Colonic mucosa (tissue), 4 donors: ENCODE measurements around the gene OSBP2. TPM values are rescaled to one million over a fixed set of nuclear protein-coding genes. Genes with fewer than 3 reads are reported as not detected.
A peak's percentile ranks its signal among the peaks of the same experiment; 100 is the strongest.

Source experiments
- DNase-seq: peaks from one replicate; pipeline ENCODE4 v3.0.0-alpha.2; 2020
- H3K27ac ChIP-seq: fragments of 200-600 bp; one replicate; pipeline ENCODE4 v1.8.0; 2021
- H3K27me3 ChIP-seq: fragments of 200-600 bp; one replicate; pipeline ENCODE4 v1.8.0; 2021
- H3K36me3 ChIP-seq: fragments of 200-600 bp; one replicate; pipeline ENCODE4 v1.8.0; 2021
- H3K4me1 ChIP-seq: fragments of 200-600 bp; one replicate; pipeline ENCODE4 v1.8.0; 2021; ENCODE audit warnings: mild to moderate bottlenecking
- H3K4me3 ChIP-seq: fragments of 200-600 bp; one replicate; pipeline ENCODE4 v1.8.0; 2021
- H3K9ac ChIP-seq, 2 donors: one replicate each; pipeline ENCODE4 v1.7.0; 2013; ENCODE audit warnings: control low read depth in 2 of 2, low read depth in 2 of 2, low read length in 2 of 2
- H3K9me3 ChIP-seq: fragments of 200-600 bp; one replicate; pipeline ENCODE4 v1.8.0; 2021
- CTCF ChIP-seq: fragments of 200-600 bp; IDR thresholded peaks from one replicate; pipeline ENCODE4 v1.8.0; 2022; ENCODE audit warnings: antibody characterized with exemption, mild to moderate bottlenecking
- intact Hi-C: fragments of 100-400 bp; cut with DNase I; formaldehyde crosslinking; loops from one replicate; pipeline ENCODE4 v1.14.1; 2022
- total RNA-seq, 2 donors: library from RNA; stranded (reverse); fragmentation: NEBNext Ultra II Directional in 1 of 2; extraction: Animal tissue kit (Norgen Biotek cat#: 25700) in 1 of 2; gene quantifications; one replicate each; pipeline ENCODE4 v1.2.1, GENCODE V29; 2021
- donor health status: healthy.
- donor health status: DM: no; HTN: no; CAD: no.
- donor health status: DM: no; HTN: no; CAD: no.

OSBP2 gene
- total RNA-seq, 2 donors from 2014 or later, result 3.2 to 4.3 TPM

DNA sequence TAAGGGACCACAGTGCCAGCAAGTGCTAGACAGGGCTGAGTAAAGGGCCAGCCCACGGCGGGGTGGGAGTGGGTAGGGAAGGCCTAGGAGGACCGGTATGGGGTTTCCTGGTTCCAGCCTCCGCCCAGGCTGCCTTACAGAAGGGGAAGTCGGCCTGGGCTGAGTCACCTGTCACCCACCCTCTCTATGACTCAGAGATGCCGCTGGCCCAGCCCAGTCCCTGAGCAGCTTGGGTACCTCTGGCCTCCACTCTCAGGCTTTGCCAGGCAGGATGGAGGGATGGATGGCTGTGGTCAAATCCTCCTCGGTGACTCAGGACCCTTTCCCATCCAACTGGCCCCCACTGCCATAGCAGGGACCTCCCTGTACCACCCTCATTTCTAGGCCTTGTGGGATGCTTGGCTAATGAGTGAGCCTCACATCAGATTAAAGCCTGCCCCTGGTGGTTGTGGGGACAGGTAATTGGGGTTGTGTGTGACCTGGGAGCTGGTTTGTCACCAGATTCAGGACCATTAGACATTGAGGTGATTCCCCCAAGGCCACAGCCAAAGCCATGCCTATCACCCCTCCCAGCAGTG is 45.2 kb upstream of the OSBP2 start:
- H3K9me3 ChIP-seq, result no peaks in the 10 kb centered on the region
- no peaks in the 10 kb centered on the region for H3K27me3 ChIP-seq
- no peak for TF ChIP-seq CTCF
- intact Hi-C loops, result no loop called here
- H3K4me3 ChIP-seq, result no peak overlapping the region
- peak overlapping the region in 1 of 2 donors; percentile 62 for H3K9ac ChIP-seq
- DNase-seq, result peak; percentile 85
- H3K27ac ChIP-seq, result no peak overlapping the region
- H3K36me3 ChIP-seq, result no peaks in the 10 kb centered on the region
- peaks cover 5% of the 10 kb centered on the region for H3K4me1 ChIP-seq

DNA sequence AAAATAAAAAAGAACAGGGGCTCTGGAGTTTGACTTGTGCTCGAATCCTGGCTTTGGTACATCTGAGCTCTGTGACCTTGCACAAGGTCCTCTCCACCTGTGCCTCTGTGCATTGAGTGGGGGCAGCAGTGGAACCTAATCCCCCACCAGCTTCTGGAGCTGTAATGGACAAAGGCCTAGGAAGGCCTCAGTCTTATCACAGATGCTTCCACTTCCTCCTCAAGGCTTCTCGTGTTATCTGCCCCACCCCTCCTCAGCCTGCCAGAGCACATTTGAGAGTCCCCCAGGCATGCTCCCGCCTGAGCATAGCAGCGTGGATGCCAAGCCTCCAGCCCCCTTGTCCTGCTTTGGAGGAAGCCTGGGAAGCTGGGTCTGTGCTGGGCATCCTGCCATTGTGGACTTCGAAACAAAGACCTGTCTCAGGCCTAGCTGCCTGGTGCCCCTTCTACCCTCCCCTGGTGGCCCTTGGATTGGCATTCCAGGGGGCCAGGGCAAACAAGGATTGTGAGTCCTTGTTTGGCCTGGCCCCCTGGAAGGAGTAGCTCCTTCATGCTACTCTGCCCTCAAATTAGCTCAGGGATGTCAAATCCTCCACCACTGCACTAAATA is 44.1 kb upstream of the OSBP2 start:
- Histone ChIP-seq H3K4me3 (no peak overlapping the region), H3K9ac (no peak overlapping the region), H3K36me3 (no peaks in the 10 kb centered on the region), H3K4me1 (peaks cover 5% of the 10 kb centered on the region), H3K9me3 (no peaks in the 10 kb centered on the region), H3K27ac (no peak overlapping the region), H3K27me3 (no peaks in the 10 kb centered on the region)
- no peak for TF ChIP-seq CTCF
- intact Hi-C loops, result no loop called here
- DNase-seq, result no peak

DNA sequence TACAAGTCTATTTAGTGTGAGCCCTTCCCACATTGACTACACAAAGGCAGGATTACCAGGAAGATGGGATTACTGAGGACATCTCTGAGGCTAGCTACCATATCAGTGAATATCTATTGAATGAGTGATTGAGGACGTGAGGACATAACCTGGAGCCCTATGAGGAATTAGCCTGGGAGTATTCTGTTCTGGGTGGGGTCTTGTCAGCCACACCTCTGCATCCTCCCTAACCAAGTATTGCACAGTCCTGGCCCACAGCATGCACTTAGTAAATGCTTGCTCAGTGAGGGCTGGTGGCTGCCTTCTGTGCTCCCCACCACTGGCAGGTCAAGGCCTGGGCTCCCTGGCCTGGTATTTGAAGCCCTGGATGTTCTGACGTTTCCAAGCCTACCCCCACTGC is 41.8 kb upstream of the OSBP2 start:
- no peaks in the 10 kb centered on the region for H3K36me3 ChIP-seq
- no peaks in the 10 kb centered on the region for H3K27me3 ChIP-seq
- no peak overlapping the region for H3K27ac ChIP-seq
- intact Hi-C loops, result no loop called here
- DNase-seq, result no peak
- H3K9ac ChIP-seq, result no peak overlapping the region
- H3K9me3 ChIP-seq, result no peaks in the 10 kb centered on the region
- H3K4me1 ChIP-seq, result peaks cover 5% of the 10 kb centered on the region
- no peak for TF ChIP-seq CTCF
- H3K4me3 ChIP-seq, result no peak overlapping the region

DNA sequence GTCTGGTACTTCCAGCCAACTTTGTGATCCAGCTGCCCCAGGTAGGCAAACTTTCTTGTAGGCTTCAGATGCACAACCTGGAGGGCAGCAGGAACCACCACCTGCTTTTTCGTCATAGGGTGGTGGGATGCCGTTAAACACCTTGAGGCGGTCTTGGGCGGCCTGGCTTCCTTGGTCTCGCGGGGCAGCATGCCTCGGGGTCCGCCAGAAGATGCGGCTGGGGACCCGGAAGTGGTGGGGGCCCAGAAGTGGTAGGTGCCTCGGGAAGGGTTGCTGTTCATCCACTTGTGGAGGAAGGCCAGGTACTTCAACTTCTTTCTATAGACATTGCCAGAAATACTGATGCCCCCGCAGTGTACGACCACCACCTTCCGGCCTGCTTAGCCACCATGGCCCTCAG is 40.3 kb upstream of the OSBP2 start:
- no peak for DNase-seq
- intact Hi-C loops, result no loop called here

DNA sequence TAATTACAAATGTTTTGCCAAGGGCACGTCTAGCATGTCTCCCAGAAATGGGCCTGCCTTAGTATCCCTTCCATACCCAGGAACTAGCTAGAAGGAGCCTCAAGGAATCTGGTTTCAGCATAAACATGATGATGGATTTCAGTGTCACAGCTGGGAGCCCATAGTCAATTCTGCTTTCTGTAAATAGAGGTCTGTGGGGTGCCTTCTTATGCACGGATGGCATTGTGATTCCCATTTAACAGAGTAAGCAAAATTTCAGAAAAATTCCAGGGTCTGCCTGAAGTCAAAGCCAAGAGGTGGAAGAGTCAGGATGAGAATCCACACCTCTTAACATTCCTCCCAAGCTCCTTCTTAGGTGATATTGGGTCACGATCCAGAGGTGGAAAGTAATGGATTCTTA is 39.1 kb upstream of the OSBP2 start:
- no peak for DNase-seq
- no peaks in the 10 kb centered on the region for H3K9me3 ChIP-seq
- no peak overlapping the region for H3K9ac ChIP-seq
- intact Hi-C loops, result no loop called here
- no peak overlapping the region for H3K27ac ChIP-seq
- no peak for TF ChIP-seq CTCF
- no peaks in the 10 kb centered on the region for H3K36me3 ChIP-seq
- no peaks in the 10 kb centered on the region for H3K4me1 ChIP-seq
- no peaks in the 10 kb centered on the region for H3K27me3 ChIP-seq
- no peak overlapping the region for H3K4me3 ChIP-seq

More for the DNA sequence above, 40.3 kb upstream of the OSBP2 start:
- H3K9ac ChIP-seq, result no peak overlapping the region
- H3K27ac ChIP-seq, result no peak overlapping the region
- H3K4me3 ChIP-seq, result no peak overlapping the region
- TF ChIP-seq CTCF, result no peak
- H3K9me3 ChIP-seq, result no peaks in the 10 kb centered on the region
- H3K4me1 ChIP-seq, result peaks cover 3% of the 10 kb centered on the region
- no peaks in the 10 kb centered on the region for H3K27me3 ChIP-seq
- no peaks in the 10 kb centered on the region for H3K36me3 ChIP-seq
